OCI-LY1 (cell line): ENCODE data around the gene BMPR1B.

Experiments
- EZH2 ChIP-seq: fragments of 200-600 bp; sonication (generic), shearing (Covaris generic); IDR thresholded peaks from 2 replicates; pipeline ENCODE4 v1.8.0; 2017; ENCODE audit warnings: borderline replicate concordance, mixed run types, mild to moderate bottlenecking, antibody characterized with exemption, low read length, moderate library complexity, mixed read lengths
- TF ChIP-seq, protein P1 (sequence below): fragments of 200-600 bp; sonication (generic), shearing (Covaris generic); IDR thresholded peaks from 2 replicates; pipeline ENCODE4 v1.5.1; 2017; ENCODE audit warnings: mild to moderate bottlenecking, antibody characterized with exemption, low read length, moderate library complexity, mixed read lengths

- TF ChIP-seq, protein P1, sequence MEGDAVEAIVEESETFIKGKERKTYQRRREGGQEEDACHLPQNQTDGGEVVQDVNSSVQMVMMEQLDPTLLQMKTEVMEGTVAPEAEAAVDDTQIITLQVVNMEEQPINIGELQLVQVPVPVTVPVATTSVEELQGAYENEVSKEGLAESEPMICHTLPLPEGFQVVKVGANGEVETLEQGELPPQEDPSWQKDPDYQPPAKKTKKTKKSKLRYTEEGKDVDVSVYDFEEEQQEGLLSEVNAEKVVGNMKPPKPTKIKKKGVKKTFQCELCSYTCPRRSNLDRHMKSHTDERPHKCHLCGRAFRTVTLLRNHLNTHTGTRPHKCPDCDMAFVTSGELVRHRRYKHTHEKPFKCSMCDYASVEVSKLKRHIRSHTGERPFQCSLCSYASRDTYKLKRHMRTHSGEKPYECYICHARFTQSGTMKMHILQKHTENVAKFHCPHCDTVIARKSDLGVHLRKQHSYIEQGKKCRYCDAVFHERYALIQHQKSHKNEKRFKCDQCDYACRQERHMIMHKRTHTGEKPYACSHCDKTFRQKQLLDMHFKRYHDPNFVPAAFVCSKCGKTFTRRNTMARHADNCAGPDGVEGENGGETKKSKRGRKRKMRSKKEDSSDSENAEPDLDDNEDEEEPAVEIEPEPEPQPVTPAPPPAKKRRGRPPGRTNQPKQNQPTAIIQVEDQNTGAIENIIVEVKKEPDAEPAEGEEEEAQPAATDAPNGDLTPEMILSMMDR: no peak
- no peak for TF ChIP-seq EZH2
These were observed 45.4 kb downstream of the BMPR1B start for GRCh38 chr4:94803181-94803580.
